PFSK-1 (cell line): ENCODE results near the gene C1QL3.

ENCODE experiments used
- FOXP2 ChIP-seq: optimal IDR thresholded peaks from 2 replicates; pipeline ENCODE3; 2011; ENCODE audit warnings: borderline replicate concordance, control low read depth, inconsistent platforms; ENCODE audit not compliant: insufficient read depth; ENCODE audit errors: extremely low read length, extremely low read depth
- POLR2AphosphoS5 ChIP-seq: IDR thresholded peaks from 2 replicates; pipeline ENCODE4 v1.6.1; 2012; ENCODE audit warnings: low read depth, mild to moderate bottlenecking, control low read depth, low read length, moderate library complexity
- TAF1 ChIP-seq: IDR thresholded peaks from 2 replicates; pipeline ENCODE4 v1.6.1; 2012; ENCODE audit warnings: low read length, control low read depth, borderline replicate concordance; ENCODE audit not compliant: insufficient read depth

C1QL3 gene

GRCh38 chr10:16466001-16466400 is 55.7 kb downstream of the C1QL3 start:
- no peak for TF ChIP-seq TAF1
- no peak for TF ChIP-seq POLR2AphosphoS5
- no peak for TF ChIP-seq FOXP2
